NB4 (cell line): ENCODE data around the gene SYNE1.

ENCODE experiments used
- DNase-seq: peaks from one replicate; pipeline ENCODE4 v3.0.0; 2010; ENCODE audit warnings: low read depth
- H3K4me3 ChIP-seq: one replicate; pipeline ENCODE4 v1.5.1; 2011; ENCODE audit warnings: mild to moderate bottlenecking, low read depth, low read length, moderate library complexity
- MYC ChIP-seq: IDR thresholded peaks from 2 replicates; pipeline ENCODE4 v1.6.1; 2011; ENCODE audit warnings: low read depth, low read length
- POLR2A ChIP-seq: IDR thresholded peaks from 2 replicates; pipeline ENCODE4 v1.6.1; 2011; ENCODE audit warnings: mild to moderate bottlenecking; ENCODE audit not compliant: insufficient read length; ENCODE audit errors: extremely low read depth
- TF ChIP-seq, protein P1 (sequence below): IDR thresholded peaks from 2 replicates; pipeline ENCODE4 v1.6.1; 2011; ENCODE audit warnings: low read depth, low read length
- TF ChIP-seq, protein P2 (sequence below): IDR thresholded peaks from one replicate; pipeline ENCODE4 v1.5.1; 2012; ENCODE audit warnings: low read depth, low read length

SYNE1 gene

DNA sequence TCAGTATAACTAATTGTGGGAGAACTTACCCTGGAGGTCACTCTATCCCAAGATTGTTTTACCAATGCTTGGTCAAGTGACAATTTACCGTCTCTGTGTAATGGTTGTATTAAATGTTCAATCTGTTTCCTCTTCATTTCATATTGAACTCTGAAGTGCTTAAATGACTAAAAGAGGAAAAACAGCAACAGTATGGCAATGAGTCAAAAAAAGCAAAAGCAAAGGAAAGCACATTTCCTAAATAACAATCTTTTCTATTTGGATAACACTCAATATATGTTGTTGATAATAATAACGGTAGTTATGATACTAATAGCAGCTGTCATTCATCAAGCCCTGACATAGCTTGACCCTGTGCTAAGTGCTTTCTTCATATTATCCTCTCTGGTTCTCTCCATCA lies 152.4 kb downstream of the SYNE1 start:
- TF ChIP-seq POLR2A = no peak
- no peak for TF ChIP-seq MYC
- TF ChIP-seq, protein P1, sequence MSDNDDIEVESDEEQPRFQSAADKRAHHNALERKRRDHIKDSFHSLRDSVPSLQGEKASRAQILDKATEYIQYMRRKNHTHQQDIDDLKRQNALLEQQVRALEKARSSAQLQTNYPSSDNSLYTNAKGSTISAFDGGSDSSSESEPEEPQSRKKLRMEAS = no peak
- TF ChIP-seq, protein P2, sequence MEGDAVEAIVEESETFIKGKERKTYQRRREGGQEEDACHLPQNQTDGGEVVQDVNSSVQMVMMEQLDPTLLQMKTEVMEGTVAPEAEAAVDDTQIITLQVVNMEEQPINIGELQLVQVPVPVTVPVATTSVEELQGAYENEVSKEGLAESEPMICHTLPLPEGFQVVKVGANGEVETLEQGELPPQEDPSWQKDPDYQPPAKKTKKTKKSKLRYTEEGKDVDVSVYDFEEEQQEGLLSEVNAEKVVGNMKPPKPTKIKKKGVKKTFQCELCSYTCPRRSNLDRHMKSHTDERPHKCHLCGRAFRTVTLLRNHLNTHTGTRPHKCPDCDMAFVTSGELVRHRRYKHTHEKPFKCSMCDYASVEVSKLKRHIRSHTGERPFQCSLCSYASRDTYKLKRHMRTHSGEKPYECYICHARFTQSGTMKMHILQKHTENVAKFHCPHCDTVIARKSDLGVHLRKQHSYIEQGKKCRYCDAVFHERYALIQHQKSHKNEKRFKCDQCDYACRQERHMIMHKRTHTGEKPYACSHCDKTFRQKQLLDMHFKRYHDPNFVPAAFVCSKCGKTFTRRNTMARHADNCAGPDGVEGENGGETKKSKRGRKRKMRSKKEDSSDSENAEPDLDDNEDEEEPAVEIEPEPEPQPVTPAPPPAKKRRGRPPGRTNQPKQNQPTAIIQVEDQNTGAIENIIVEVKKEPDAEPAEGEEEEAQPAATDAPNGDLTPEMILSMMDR = no peak
- DNase-seq = no peak
- no peak overlapping the region for H3K4me3 ChIP-seq

DNA sequence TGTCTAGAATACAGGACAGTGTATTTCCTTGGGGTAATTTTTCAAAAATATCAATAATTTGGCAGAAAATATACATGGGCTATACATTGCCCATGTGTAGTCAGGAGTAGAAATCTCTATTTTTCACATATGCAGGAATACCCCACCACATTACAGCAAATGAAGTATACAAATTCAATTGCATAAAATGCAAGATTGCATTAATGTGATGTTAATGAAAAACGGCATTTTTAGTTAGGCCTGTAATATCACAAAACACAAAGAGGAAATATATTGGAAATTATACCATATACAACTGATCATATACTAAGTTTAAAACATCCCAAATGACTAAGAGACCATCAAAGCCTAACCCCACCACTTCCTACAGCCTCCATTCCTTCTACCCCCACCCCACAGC lies 154.9 kb downstream of the SYNE1 start:
- DNase-seq = no peak
- no peak overlapping the region for H3K4me3 ChIP-seq
- TF ChIP-seq POLR2A (no peak), MYC (no peak)
- TF ChIP-seq, protein P2 = no peak
- TF ChIP-seq, protein P1 = no peak

DNA sequence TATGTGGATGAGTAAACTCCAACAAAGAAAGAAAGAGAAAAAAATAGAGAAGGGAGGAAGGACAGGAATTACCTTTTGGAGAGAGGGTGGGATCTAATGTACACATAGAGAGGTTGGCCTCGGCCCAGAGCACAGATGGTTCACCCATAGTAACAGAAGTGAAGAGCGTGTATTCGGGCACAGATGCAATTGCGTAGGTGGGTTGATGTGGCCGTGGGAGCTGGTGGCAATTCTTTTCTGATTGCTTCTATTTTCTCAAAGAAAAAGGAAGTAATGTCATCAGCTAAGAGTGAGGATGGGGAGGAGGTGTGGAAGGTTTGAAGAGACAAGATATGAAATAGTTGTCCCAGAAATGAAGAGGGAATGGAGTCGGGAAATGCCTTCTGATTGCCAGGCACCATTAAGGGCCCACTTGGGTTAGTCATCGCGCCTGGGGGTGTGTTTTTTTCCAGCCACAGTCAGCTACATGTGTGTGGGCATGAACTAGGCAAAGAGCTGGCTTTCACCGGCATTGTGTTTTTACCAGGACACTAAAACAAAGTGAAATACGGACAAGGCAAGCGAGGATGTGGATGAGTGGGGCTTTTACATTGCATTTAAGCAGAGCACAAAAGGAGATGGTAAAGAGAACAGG lies 158.7 kb downstream of the SYNE1 start:
- TF ChIP-seq, protein P2 = no peak
- TF ChIP-seq, protein P1 = no peak
- TF ChIP-seq POLR2A (no peak), MYC (no peak)
- DNase-seq = no peak
- no peak overlapping the region for H3K4me3 ChIP-seq

- TF ChIP-seq, protein P2 = no peak
- TF ChIP-seq, protein P1 = no peak
- no peak for TF ChIP-seq POLR2A
- TF ChIP-seq MYC = no peak
- H3K4me3 ChIP-seq = no peak overlapping the region
- DNase-seq = no peak
Measured at GRCh38 chr6:152474354-152474753, 162.8 kb downstream of the SYNE1 start.

DNA sequence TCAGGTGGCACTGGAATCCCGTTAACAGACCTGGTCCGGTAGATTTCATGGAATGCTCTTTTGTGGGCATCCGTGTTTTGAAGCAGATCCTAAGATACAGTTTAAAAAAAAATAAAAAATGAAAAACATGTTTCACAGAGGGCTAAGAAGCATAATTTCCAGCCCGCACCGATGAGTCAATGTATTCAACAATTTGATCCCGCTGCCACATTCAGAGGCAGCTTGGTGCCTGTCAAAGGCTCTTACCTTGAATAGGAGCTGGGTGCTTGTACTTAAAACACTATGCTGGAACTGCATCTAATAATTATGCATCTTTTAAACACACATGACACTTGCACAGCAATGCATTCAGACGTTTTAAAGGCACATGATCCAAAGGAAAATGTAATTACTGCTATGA lies 164.8 kb downstream of the SYNE1 start:
- H3K4me3 ChIP-seq = no peak overlapping the region
- TF ChIP-seq, protein P1 = no peak
- TF ChIP-seq, protein P2 = no peak
- TF ChIP-seq POLR2A = no peak
- no peak for TF ChIP-seq MYC
- no peak for DNase-seq
